Measurements from ENCODE around the gene KCNH3.
A peak's percentile ranks its signal among the peaks of the same experiment; 100 is the strongest.

KCNH3 gene, protein sequence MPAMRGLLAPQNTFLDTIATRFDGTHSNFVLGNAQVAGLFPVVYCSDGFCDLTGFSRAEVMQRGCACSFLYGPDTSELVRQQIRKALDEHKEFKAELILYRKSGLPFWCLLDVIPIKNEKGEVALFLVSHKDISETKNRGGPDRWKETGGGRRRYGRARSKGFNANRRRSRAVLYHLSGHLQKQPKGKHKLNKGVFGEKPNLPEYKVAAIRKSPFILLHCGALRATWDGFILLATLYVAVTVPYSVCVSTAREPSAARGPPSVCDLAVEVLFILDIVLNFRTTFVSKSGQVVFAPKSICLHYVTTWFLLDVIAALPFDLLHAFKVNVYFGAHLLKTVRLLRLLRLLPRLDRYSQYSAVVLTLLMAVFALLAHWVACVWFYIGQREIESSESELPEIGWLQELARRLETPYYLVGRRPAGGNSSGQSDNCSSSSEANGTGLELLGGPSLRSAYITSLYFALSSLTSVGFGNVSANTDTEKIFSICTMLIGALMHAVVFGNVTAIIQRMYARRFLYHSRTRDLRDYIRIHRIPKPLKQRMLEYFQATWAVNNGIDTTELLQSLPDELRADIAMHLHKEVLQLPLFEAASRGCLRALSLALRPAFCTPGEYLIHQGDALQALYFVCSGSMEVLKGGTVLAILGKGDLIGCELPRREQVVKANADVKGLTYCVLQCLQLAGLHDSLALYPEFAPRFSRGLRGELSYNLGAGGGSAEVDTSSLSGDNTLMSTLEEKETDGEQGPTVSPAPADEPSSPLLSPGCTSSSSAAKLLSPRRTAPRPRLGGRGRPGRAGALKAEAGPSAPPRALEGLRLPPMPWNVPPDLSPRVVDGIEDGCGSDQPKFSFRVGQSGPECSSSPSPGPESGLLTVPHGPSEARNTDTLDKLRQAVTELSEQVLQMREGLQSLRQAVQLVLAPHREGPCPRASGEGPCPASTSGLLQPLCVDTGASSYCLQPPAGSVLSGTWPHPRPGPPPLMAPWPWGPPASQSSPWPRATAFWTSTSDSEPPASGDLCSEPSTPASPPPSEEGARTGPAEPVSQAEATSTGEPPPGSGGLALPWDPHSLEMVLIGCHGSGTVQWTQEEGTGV

DNA sequence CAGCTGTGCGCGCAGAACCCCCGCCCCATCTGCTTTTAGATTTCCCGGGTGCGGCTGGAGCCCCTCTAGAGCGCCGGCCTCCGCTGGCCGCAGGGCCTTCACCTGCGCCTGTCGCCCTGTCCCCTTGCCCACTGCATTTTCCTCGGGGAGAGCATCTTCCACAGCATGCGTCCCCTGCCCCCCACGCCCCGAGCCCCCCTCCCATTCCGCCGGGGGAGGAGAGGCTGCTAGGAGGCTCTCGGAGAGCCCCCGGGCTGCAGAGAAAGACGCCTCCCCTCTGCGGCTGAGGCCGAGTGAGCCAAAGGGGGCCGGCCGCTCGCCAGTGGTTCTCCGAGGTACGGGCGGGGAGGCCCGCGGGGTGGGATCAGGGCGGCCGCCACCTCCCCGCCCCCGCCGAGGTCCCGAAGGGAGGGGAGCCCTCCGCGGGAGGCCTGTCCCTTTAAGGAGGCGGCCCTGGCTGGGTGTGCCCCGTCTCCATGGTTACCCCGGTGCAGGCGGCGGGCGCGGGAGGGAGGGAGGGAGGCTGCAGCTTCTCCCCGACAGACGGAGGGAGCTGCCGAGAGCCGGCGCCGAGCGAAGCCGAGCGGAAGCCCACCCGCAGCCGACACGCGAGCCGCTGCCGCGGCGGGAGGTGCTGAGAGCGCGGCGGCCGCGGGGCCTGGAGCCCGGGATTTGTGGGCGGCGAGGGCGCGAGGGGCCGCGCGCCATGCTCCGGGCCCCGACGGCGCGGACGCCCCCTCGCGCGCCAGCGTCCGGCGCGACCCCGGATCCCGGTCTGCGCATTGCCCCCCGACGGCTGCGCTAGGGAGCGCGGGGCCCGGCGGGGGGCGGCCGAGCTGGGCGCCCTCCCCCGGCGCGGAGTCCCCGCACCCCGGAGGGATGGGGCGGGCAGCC is at the start of gene KCNH3:
Gene KCNH3, plus strand, starts transcription at position 521 of the 894 bp plus-strand sequence. CDS start 387 bp downstream, outside the sequence.
- Histone ChIP-seq H3K9me2 (replicated peaks; ENCODE audit: insufficient read depth, low read length) (no peaks in the 10 kb centered on the region), H3K27me3 (replicated peaks; ENCODE audit: insufficient read depth, low read length) (peaks cover 35% of the 10 kb centered on the region), H3K27ac (ENCODE audit: low read length) (no peak within 1 kb of the TSS), H3K9me3 (replicated peaks; ENCODE audit: insufficient read depth, low read length) (no peaks in the 10 kb centered on the region), H2AFZ (ENCODE audit: low read length) (peak within 1 kb of the TSS; percentile 65; the same call in 1 of the 2 replicates), H3K79me2 (ENCODE audit: low read length) (no peaks in the 10 kb centered on the region), H3K4me3 (ENCODE audit: low read length) (peak within 1 kb of the TSS; percentile 57), H3K9ac (ENCODE audit: low read length) (peak within 1 kb of the TSS; percentile 16; the same call in 1 of the 2 replicates), H3F3A (ENCODE audit: insufficient read depth, low read length) (0 out of 2 replicates have a peak, but pooled peaks cover 10% of the 10 kb centered on the region), H3K36me3 (replicated peaks; ENCODE audit: insufficient read depth, low read length) (no peaks in the 10 kb centered on the region), H4K20me1 (ENCODE audit: insufficient read depth, low read length) (no peaks in the 10 kb centered on the region), H3K4me1 (ENCODE audit: low read length) (no peaks in the 10 kb centered on the region), H3K4me2 (ENCODE audit: low read depth, low read length) (peak within 1 kb of the TSS; percentile 99)
- DNase-seq: peak; percentile 79
- TF ChIP-seq CTCF (IDR thresholded peaks at IDR 0.05; ENCODE audit: low read length): no peak
- no peak for TF ChIP-seq EZH2 (optimal IDR thresholded peaks at IDR 0.05; ENCODE audit: low read depth, low read length)
- TF ChIP-seq EZH2phosphoT487 (IDR thresholded peaks at IDR 0.05; ENCODE audit: low read length): no peak

DNA sequence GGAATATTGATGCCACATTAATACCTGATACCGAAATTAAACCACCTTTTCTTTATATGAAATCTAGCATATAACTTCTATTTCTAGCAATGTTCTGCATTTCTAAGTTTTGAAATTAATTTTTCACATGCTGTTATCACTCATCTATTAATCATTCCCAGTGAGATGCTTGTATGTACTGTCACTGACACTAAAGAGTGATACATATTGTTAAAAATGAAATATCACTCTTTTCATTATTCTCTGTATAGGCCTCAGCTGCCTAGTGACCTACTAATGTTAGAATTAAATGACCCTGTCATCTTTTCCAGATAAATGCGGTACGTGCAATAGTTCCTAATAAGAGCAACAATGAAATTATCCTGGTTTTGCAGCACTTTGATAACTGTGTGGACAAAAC is 49.7 kb upstream of the KCNH3 start:
- H3K27ac ChIP-seq (ENCODE audit: low read length): no peak overlapping the region
- no peak overlapping the region for H3K4me2 ChIP-seq (ENCODE audit: low read depth, low read length)
- no peaks in the 10 kb centered on the region for H3K9me3 ChIP-seq (replicated peaks; ENCODE audit: insufficient read depth, low read length)
- no peak overlapping the region for H3K4me3 ChIP-seq (ENCODE audit: low read length)
- H3K9me2 ChIP-seq (replicated peaks; ENCODE audit: insufficient read depth, low read length): no peaks in the 10 kb centered on the region
- H3K79me2 ChIP-seq (ENCODE audit: low read length): peaks cover 48% of the 10 kb centered on the region
- TF ChIP-seq CTCF (IDR thresholded peaks at IDR 0.05; ENCODE audit: low read length) (no peak), EZH2 (optimal IDR thresholded peaks at IDR 0.05; ENCODE audit: low read depth, low read length) (no peak), EZH2phosphoT487 (IDR thresholded peaks at IDR 0.05; ENCODE audit: low read length) (no peak)
- peaks cover 15% of the 10 kb centered on the region for H3F3A ChIP-seq (ENCODE audit: insufficient read depth, low read length)
- peaks cover 19% of the 10 kb centered on the region for H3K4me1 ChIP-seq (ENCODE audit: low read length)
- no peak overlapping the region for H3K9ac ChIP-seq (ENCODE audit: low read length)
- H4K20me1 ChIP-seq (ENCODE audit: insufficient read depth, low read length): no peaks in the 10 kb centered on the region; the same call in 1 of the 2 replicates
- no peak overlapping the region for H2AFZ ChIP-seq (ENCODE audit: low read length)
- DNase-seq: no peak
- H3K36me3 ChIP-seq (replicated peaks; ENCODE audit: insufficient read depth, low read length): peaks cover 2% of the 10 kb centered on the region; the same call in 1 of the 2 replicates
- H3K27me3 ChIP-seq (replicated peaks; ENCODE audit: insufficient read depth, low read length): no peaks in the 10 kb centered on the region

DNA sequence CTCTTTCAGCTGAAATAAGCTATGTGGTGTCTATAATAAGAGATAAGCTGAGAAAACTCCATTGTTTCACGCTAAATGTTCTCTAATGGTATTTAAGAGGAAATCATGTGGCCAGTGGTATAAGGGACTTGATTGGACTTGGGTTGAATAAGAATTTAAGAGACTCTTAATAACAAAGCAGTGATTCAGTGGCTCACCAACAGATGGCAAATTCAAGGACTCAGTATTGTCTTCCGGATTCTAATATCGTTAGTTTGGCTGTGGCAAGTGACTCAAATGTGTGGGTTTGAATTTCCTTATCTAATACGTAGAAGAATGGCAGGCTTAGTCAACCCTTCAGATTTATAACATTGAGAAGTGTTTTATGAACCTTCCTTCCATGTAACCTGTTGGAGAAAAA is 49.1 kb upstream of the KCNH3 start:
- Histone ChIP-seq H3K4me3 (ENCODE audit: low read length) (no peak overlapping the region), H3K27me3 (replicated peaks; ENCODE audit: insufficient read depth, low read length) (no peaks in the 10 kb centered on the region), H3F3A (ENCODE audit: insufficient read depth, low read length) (peaks cover 15% of the 10 kb centered on the region)

More for the DNA sequence above, 49.1 kb upstream of the KCNH3 start:
- Histone ChIP-seq H3K4me2 (ENCODE audit: low read depth, low read length) (no peak overlapping the region), H3K9ac (ENCODE audit: low read length) (no peak overlapping the region), H3K27ac (ENCODE audit: low read length) (no peak overlapping the region), H3K9me3 (replicated peaks; ENCODE audit: insufficient read depth, low read length) (no peaks in the 10 kb centered on the region), H2AFZ (ENCODE audit: low read length) (no peak overlapping the region), H4K20me1 (ENCODE audit: insufficient read depth, low read length) (no peaks in the 10 kb centered on the region; the same call in 1 of the 2 replicates), H3K36me3 (replicated peaks; ENCODE audit: insufficient read depth, low read length) (no peaks in the 10 kb centered on the region), H3K4me1 (ENCODE audit: low read length) (peaks cover 19% of the 10 kb centered on the region), H3K9me2 (replicated peaks; ENCODE audit: insufficient read depth, low read length) (no peaks in the 10 kb centered on the region), H3K79me2 (ENCODE audit: low read length) (peaks cover 46% of the 10 kb centered on the region)
- no peak for DNase-seq
- TF ChIP-seq EZH2 (optimal IDR thresholded peaks at IDR 0.05; ENCODE audit: low read depth, low read length): no peak
- no peak for TF ChIP-seq CTCF (IDR thresholded peaks at IDR 0.05; ENCODE audit: low read length)
